Activated CD8-positive, alpha-beta T cell treated with anti-CD3 and anti-CD28 coated beads for 36 hours (primary cell): ENCODE results near the gene BPTF. TPM values are rescaled to one million over a fixed set of nuclear protein-coding genes. Genes with fewer than 3 reads are reported as not detected.

Experiments used
- ATAC-seq: fragments of 200-7000 bp; cut with Tn5 transposase; one replicate; pipeline ENCODE4 v1.10.0; 2021; ENCODE audit warnings: mild to moderate bottlenecking, moderate library complexity
- CTCF ChIA-PET: fragments of 350-600 bp; sonication (Branson Sonifier 250); formaldehyde crosslinking; loops from one replicate; lab custom pipeline; 2021; ENCODE audit warnings: antibody characterized with exemption; lab: Charles Lee
- POLR2A ChIA-PET: fragments of 350-600 bp; sonication (Branson Sonifier 250); formaldehyde crosslinking; loops from one replicate; lab custom pipeline; 2021; ENCODE audit warnings: antibody characterized with exemption; lab: Charles Lee
- DNase-seq: peaks from one replicate; pipeline ENCODE4 v3.0.0-alpha.2; 2020
- H3K27ac Mint-ChIP-seq: one replicate; pipeline ENCODE4 v1.8.0; 2021; ENCODE audit warnings: mild to moderate bottlenecking, mixed read lengths
- H3K27me3 Mint-ChIP-seq: one replicate; pipeline ENCODE4 v1.8.0; 2021; ENCODE audit warnings: mixed read lengths
- H3K36me3 Mint-ChIP-seq: one replicate; pipeline ENCODE4 v1.8.0; 2021; ENCODE audit warnings: low read depth, mixed read lengths
- H3K4me1 Mint-ChIP-seq: one replicate; pipeline ENCODE4 v1.8.0; 2021; ENCODE audit warnings: low read depth, mixed read lengths
- H3K4me3 Mint-ChIP-seq: one replicate; pipeline ENCODE4 v1.8.0; 2021; ENCODE audit warnings: mild to moderate bottlenecking, moderate library complexity, mixed read lengths
- H3K9me3 Mint-ChIP-seq: one replicate; pipeline ENCODE4 v1.8.0; 2021; ENCODE audit warnings: mixed read lengths
- CTCF ChIP-seq: fragments of 200-600 bp; IDR thresholded peaks from one replicate; pipeline ENCODE4 v1.8.0; 2022; ENCODE audit warnings: antibody characterized with exemption, mild to moderate bottlenecking
- intact Hi-C: fragments of 100-400 bp; cut with micrococcal nuclease; formaldehyde crosslinking; loops from one replicate; pipeline ENCODE4 v1.10.0; 2022
- total RNA-seq, 2 experiments: library from RNA; stranded (reverse); gene quantifications; one replicate each; pipeline ENCODE4 v1.2.3, GENCODE V29; 2021

BPTF gene
- total RNA-seq, 2 experiments from 2014 or later: 80.1 to 84.4 TPM

GRCh38 chr17:67982686-67983382 lies 157.5 kb downstream of the BPTF start:
- H3K9me3 Mint-ChIP-seq: no peaks in the 10 kb centered on the region
- H3K27me3 Mint-ChIP-seq: no peaks in the 10 kb centered on the region
- H3K36me3 Mint-ChIP-seq: no peaks in the 10 kb centered on the region
- ATAC-seq: no peak
- no peak for TF ChIP-seq CTCF
- ChIA-PET CTCF (interaction anchor here (1.2 to 1.3 kb wide), 3 partner anchors 15 to 23 kb away, joined by 3 to 4 read pairs (median 4); no protein-coding TSS in a partner anchor), POLR2A (no interaction called here)
- no peak overlapping the region for H3K27ac Mint-ChIP-seq
- DNase-seq: no peak
- no peaks in the 10 kb centered on the region for H3K4me1 Mint-ChIP-seq
- intact Hi-C loops: no loop called here
- H3K4me3 Mint-ChIP-seq: no peak overlapping the region

- no peak for TF ChIP-seq CTCF
- H3K36me3 Mint-ChIP-seq: no peaks in the 10 kb centered on the region
- CTCF ChIA-PET: interaction anchor here (1.2 to 1.3 kb wide), 2 partner anchors 16 to 24 kb away, joined by 3 to 4 read pairs; no protein-coding TSS in a partner anchor
These were observed 158.0 kb downstream of the BPTF start for GRCh38 chr17:67983383-67983688.

GRCh38 chr17:67990909-67991308 lies 165.6 kb downstream of the BPTF start:
- H3K4me3 Mint-ChIP-seq: no peak overlapping the region
- H3K9me3 Mint-ChIP-seq: no peaks in the 10 kb centered on the region
- CTCF ChIA-PET: interaction anchor here (1.0 to 1.2 kb wide), 2 partner anchors 21 kb away, joined by 3 to 4 read pairs; no protein-coding TSS in a partner anchor
- intact Hi-C loops: no loop called here
- no peak for DNase-seq
- H3K27ac Mint-ChIP-seq: no peak overlapping the region
- POLR2A ChIA-PET: interaction anchor here (0.6 kb wide), 1 partner anchor 36 kb away, joined by 3 read pairs; no protein-coding TSS in a partner anchor
- peaks cover 21% of the 10 kb centered on the region for H3K4me1 Mint-ChIP-seq
- no peak for ATAC-seq
- no peak for TF ChIP-seq CTCF
- peaks cover 8% of the 10 kb centered on the region for H3K27me3 Mint-ChIP-seq
- peaks cover 6% of the 10 kb centered on the region for H3K36me3 Mint-ChIP-seq

More at GRCh38 chr17:67983383-67983688, 158.0 kb downstream of the BPTF start:
- intact Hi-C loops: no loop called here
- ATAC-seq (no peak), DNase-seq (no peak)
- no peak overlapping the region for H3K27ac Mint-ChIP-seq
- POLR2A ChIA-PET: no interaction called here
- H3K4me3 Mint-ChIP-seq: no peak overlapping the region
- H3K4me1 Mint-ChIP-seq: no peaks in the 10 kb centered on the region
- H3K9me3 Mint-ChIP-seq: no peaks in the 10 kb centered on the region
- H3K27me3 Mint-ChIP-seq: no peaks in the 10 kb centered on the region

GRCh38 chr17:67992548-67993152 lies 167.3 kb downstream of the BPTF start:
- Mint-ChIP-seq H3K27me3 (peaks cover 17% of the 10 kb centered on the region), H3K36me3 (peaks cover 6% of the 10 kb centered on the region), H3K9me3 (no peaks in the 10 kb centered on the region), H3K4me3 (peak overlapping the region; percentile 85), H3K4me1 (peaks cover 29% of the 10 kb centered on the region), H3K27ac (peak overlapping the region; percentile 90)
- DNase-seq (no peak), ATAC-seq (no peak)
- CTCF ChIA-PET: interaction anchor here (1.1 kb wide), 1 partner anchor 25 kb away, joined by 3 read pairs; no protein-coding TSS in a partner anchor
- intact Hi-C loops: no loop called here
- POLR2A ChIA-PET: interaction anchor here (1.2 to 1.3 kb wide), 2 partner anchors 13 to 27 kb away, joined by 3 to 7 read pairs; no protein-coding TSS in a partner anchor
- TF ChIP-seq CTCF: no peak
